ENCODE results near the gene DVL1. TPM values are rescaled to one million over a fixed set of nuclear protein-coding genes. Genes with fewer than 3 reads are reported as not detected.

Gene DVL1
- total and polyA plus RNA-seq, 9 of the 15 experiments (the other 6 are each of a cell fraction or from before 2014, with no cell fraction given) = 0.62 to 135 (median 24.3) TPM

- TF ChIP-seq ELK1 (CRISPR knock-in tag; IDR thresholded peaks at IDR 0.05) (no peak), SMAD2 (IDR thresholded peaks at IDR 0.05; ENCODE audit: low read depth, low read length) (no peak), CHAMP1 (IDR thresholded peaks at IDR 0.05) (no peak), ZKSCAN8 (CRISPR knock-in tag; IDR thresholded peaks at IDR 0.05) (no peak; the same call in 1 of the 2 replicates), ZNF561 (CRISPR knock-in tag; conservative IDR thresholded peaks at IDR 0.05) (no peak), CUX1 (CRISPR knock-in tag; IDR thresholded peaks at IDR 0.05) (no peak), CCAR2 (IDR thresholded peaks at IDR 0.05; ENCODE audit: low read depth, low read length) (no peak), SRSF7 (optimal IDR thresholded peaks at IDR 0.05; ENCODE audit: low read depth, low read length) (no peak), L3MBTL2 (IDR thresholded peaks at IDR 0.05) (peak; percentile 86), SIX5 (IDR thresholded peaks at IDR 0.05; ENCODE audit: borderline replicate concordance in 1 of 2, insufficient read depth in 1 of 2, low read depth in 1 of 2, low read length in 2 of 2) (peak; percentile 91 to 97), ZNF184 (CRISPR knock-in tag; IDR thresholded peaks at IDR 0.05) (no peak), TEAD4 (IDR thresholded peaks at IDR 0.05; ENCODE audit: low read length) (peak; percentile 57; the same call in 1 of the 2 replicates), TEAD4 (CRISPR knock-in tag; IDR thresholded peaks at IDR 0.05; ENCODE audit: borderline replicate concordance) (no peak), RBM14 (IDR thresholded peaks at IDR 0.05; ENCODE audit: borderline replicate concordance, insufficient read depth, low read depth, low read length) (no peak), ZNF263 (CRISPR knock-in tag; IDR thresholded peaks at IDR 0.05; ENCODE audit: borderline replicate concordance) (peak; percentile 58; the same call in 1 of the 2 replicates), RNF2 (IDR thresholded peaks at IDR 0.05) (peak; percentile 93), SMAD3 (CRISPR knock-in tag; conservative IDR thresholded peaks at IDR 0.05) (peak; percentile 92), ZNF175 (CRISPR knock-in tag; IDR thresholded peaks at IDR 0.05; ENCODE audit: low read depth) (peak; percentile 88; the same call in 1 of the 2 replicates), HMGN3 (IDR thresholded peaks at IDR 0.05; ENCODE audit: borderline replicate concordance, extremely low read depth, insufficient read length, low read depth, low read length) (peak; percentile 97)
These were observed 25.9 kb upstream of the DVL1 start, which contains the start of gene AURKAIP1 (continued) for GRCh38 chr1:1374929-1375662.
